Raji (cell line): Measurements from ENCODE around the gene SRR.

ENCODE experiments used
- POLR2A ChIP-seq: IDR thresholded peaks from 2 replicates; pipeline ENCODE4 v1.6.1; 2011; ENCODE audit warnings: low read depth, low read length, control low read depth; ENCODE audit not compliant: insufficient read depth

The SRR gene

GRCh38 chr17:2323629-2324314, 20.0 kb downstream of the SRR start:
- no peak for TF ChIP-seq POLR2A

GRCh38 chr17:2331303-2331702, 27.6 kb downstream of the SRR start:
- no peak for TF ChIP-seq POLR2A

GRCh38 chr17:2335726-2336214, 32.0 kb downstream of the SRR start:
- no peak for TF ChIP-seq POLR2A

- TF ChIP-seq POLR2A: peak; percentile 96
Measured at GRCh38 chr17:2336215-2336851, 32.6 kb downstream of the SRR start, which contains the start of gene TSR1. TSR1 (minus strand) TSS chr17:2336457; CDS start chr17:2336427, 30 bp downstream.

GRCh38 chr17:2336852-2337543, 33.2 kb downstream of the SRR start, which contains the start of gene SGSM2:
SGSM2 (plus strand) TSS chr17:2337501; CDS start chr17:2337689, 188 bp downstream.
- TF ChIP-seq POLR2A: no peak

GRCh38 chr17:2337544-2338314, 34.0 kb downstream of the SRR start:
- TF ChIP-seq POLR2A: no peak

GRCh38 chr17:2338315-2338657, 34.5 kb downstream of the SRR start:
- TF ChIP-seq POLR2A: no peak

GRCh38 chr17:2343421-2343820, 39.7 kb downstream of the SRR start:
- TF ChIP-seq POLR2A: no peak

- TF ChIP-seq POLR2A: no peak
Measured at GRCh38 chr17:2344528-2344927, 40.8 kb downstream of the SRR start.

GRCh38 chr17:2346475-2346874, 42.7 kb downstream of the SRR start:
- TF ChIP-seq POLR2A: no peak

- TF ChIP-seq POLR2A: no peak
Measured at GRCh38 chr17:2347805-2348685, 44.3 kb downstream of the SRR start.

- TF ChIP-seq POLR2A: no peak
Measured at GRCh38 chr17:2351269-2351668, 47.5 kb downstream of the SRR start.

GRCh38 chr17:2354311-2354710, 50.6 kb downstream of the SRR start:
- no peak for TF ChIP-seq POLR2A

- no peak for TF ChIP-seq POLR2A
Measured at GRCh38 chr17:2357237-2357636, 53.5 kb downstream of the SRR start.
